Measurements from ENCODE around the gene XIRP1. TPM values are rescaled to one million over a fixed set of nuclear protein-coding genes. Genes with fewer than 3 reads are reported as not detected.

Gene XIRP1
- total RNA-seq, 2 donors from 2014 or later: 0.99 to 17.2 TPM

- Mint-ChIP-seq H3K4me3 (no peak overlapping the region), H3K9me3 (no peaks in the 10 kb centered on the region), H3K27me3 (peaks cover 20% of the 10 kb centered on the region), H3K36me3 (ENCODE audit: low read depth) (no peaks in the 10 kb centered on the region), H3K4me1 (no peaks in the 10 kb centered on the region), H3K27ac (no peak overlapping the region)
- ATAC-seq (replicated peaks): no peak
Observed at GRCh38 chr3:39203402-39203801, 11.0 kb upstream of the XIRP1 start.

- ATAC-seq (replicated peaks): no peak
- Mint-ChIP-seq H3K9me3 (no peaks in the 10 kb centered on the region), H3K4me1 (no peaks in the 10 kb centered on the region), H3K36me3 (ENCODE audit: low read depth) (no peaks in the 10 kb centered on the region), H3K27me3 (peaks cover 20% of the 10 kb centered on the region), H3K27ac (peak overlapping the region; percentile 67), H3K4me3 (no peak overlapping the region)
Observed at GRCh38 chr3:39202094-39202493, 9.7 kb upstream of the XIRP1 start.

- H3K27ac Mint-ChIP-seq: peak overlapping the region; percentile 76
- H3K4me3 Mint-ChIP-seq: no peak overlapping the region
- H3K36me3 Mint-ChIP-seq (ENCODE audit: low read depth): no peaks in the 10 kb centered on the region
- ATAC-seq (replicated peaks): peak; percentile 15
- H3K4me1 Mint-ChIP-seq: peaks cover 13% of the 10 kb centered on the region
- H3K9me3 Mint-ChIP-seq: no peaks in the 10 kb centered on the region
- peaks cover 6% of the 10 kb centered on the region for H3K27me3 Mint-ChIP-seq
Observed at GRCh38 chr3:39196671-39197356, 4.4 kb upstream of the XIRP1 start.

- peaks cover 13% of the 10 kb centered on the region for H3K4me1 Mint-ChIP-seq
- H3K27me3 Mint-ChIP-seq: no peaks in the 10 kb centered on the region
- ATAC-seq (replicated peaks): no peak
- peak overlapping the region; percentile 76 for H3K27ac Mint-ChIP-seq
- H3K4me3 Mint-ChIP-seq: no peak overlapping the region
- no peaks in the 10 kb centered on the region for H3K9me3 Mint-ChIP-seq
- no peaks in the 10 kb centered on the region for H3K36me3 Mint-ChIP-seq (ENCODE audit: low read depth)
Observed at GRCh38 chr3:39196034-39196433, 3.6 kb upstream of the XIRP1 start.

GRCh38 chr3:39193391-39193790 lies 996 bp upstream of the XIRP1 start:
- peaks cover 19% of the 10 kb centered on the region for H3K4me1 Mint-ChIP-seq
- H3K4me3 Mint-ChIP-seq: peak overlapping the region; percentile 66
- H3K36me3 Mint-ChIP-seq (ENCODE audit: low read depth): no peaks in the 10 kb centered on the region
- no peaks in the 10 kb centered on the region for H3K27me3 Mint-ChIP-seq
- no peak for ATAC-seq (replicated peaks)
- no peaks in the 10 kb centered on the region for H3K9me3 Mint-ChIP-seq
- peak overlapping the region; percentile 67 for H3K27ac Mint-ChIP-seq

GRCh38 chr3:39191773-39192172 lies 622 bp downstream of the XIRP1 start:
- H3K27me3 Mint-ChIP-seq: no peaks in the 10 kb centered on the region
- peaks cover 6% of the 10 kb centered on the region for H3K36me3 Mint-ChIP-seq (ENCODE audit: low read depth)
- H3K4me3 Mint-ChIP-seq: peak overlapping the region; percentile 66
- no peaks in the 10 kb centered on the region for H3K9me3 Mint-ChIP-seq
- peak overlapping the region; percentile 67 for H3K27ac Mint-ChIP-seq
- peaks cover 19% of the 10 kb centered on the region for H3K4me1 Mint-ChIP-seq
- no peak for ATAC-seq (replicated peaks)

GRCh38 chr3:39191111-39191510 lies 1.3 kb downstream of the XIRP1 start:
- H3K4me1 Mint-ChIP-seq: peaks cover 19% of the 10 kb centered on the region
- H3K27me3 Mint-ChIP-seq: no peaks in the 10 kb centered on the region
- no peak overlapping the region for H3K27ac Mint-ChIP-seq
- peak overlapping the region; percentile 66 for H3K4me3 Mint-ChIP-seq
- ATAC-seq (replicated peaks): no peak
- H3K9me3 Mint-ChIP-seq: no peaks in the 10 kb centered on the region
- H3K36me3 Mint-ChIP-seq (ENCODE audit: low read depth): peaks cover 6% of the 10 kb centered on the region

GRCh38 chr3:39190281-39191025 lies 1.9 kb downstream of the XIRP1 start:
- peak overlapping the region; percentile 23 for H3K27ac Mint-ChIP-seq
- no peaks in the 10 kb centered on the region for H3K9me3 Mint-ChIP-seq
- H3K36me3 Mint-ChIP-seq (ENCODE audit: low read depth): peaks cover 6% of the 10 kb centered on the region
- peaks cover 19% of the 10 kb centered on the region for H3K4me1 Mint-ChIP-seq
- ATAC-seq (replicated peaks): no peak
- H3K27me3 Mint-ChIP-seq: no peaks in the 10 kb centered on the region
- H3K4me3 Mint-ChIP-seq: peak overlapping the region; percentile 66

- H3K9me3 Mint-ChIP-seq: no peaks in the 10 kb centered on the region
- peak; percentile 51 for ATAC-seq (replicated peaks)
- peaks cover 6% of the 10 kb centered on the region for H3K36me3 Mint-ChIP-seq (ENCODE audit: low read depth)
- H3K4me3 Mint-ChIP-seq: peak overlapping the region; percentile 7
- peaks cover 19% of the 10 kb centered on the region for H3K4me1 Mint-ChIP-seq
- peak overlapping the region; percentile 23 for H3K27ac Mint-ChIP-seq
- no peaks in the 10 kb centered on the region for H3K27me3 Mint-ChIP-seq
Observed at GRCh38 chr3:39189959-39190269, 2.5 kb downstream of the XIRP1 start.

GRCh38 chr3:39189150-39189958 lies 3.0 kb downstream of the XIRP1 start:
- H3K27ac Mint-ChIP-seq: peak overlapping the region; percentile 23
- H3K27me3 Mint-ChIP-seq: no peaks in the 10 kb centered on the region
- H3K4me3 Mint-ChIP-seq: peak overlapping the region; percentile 7
- H3K36me3 Mint-ChIP-seq (ENCODE audit: low read depth): peaks cover 6% of the 10 kb centered on the region
- peaks cover 19% of the 10 kb centered on the region for H3K4me1 Mint-ChIP-seq
- no peak for ATAC-seq (replicated peaks)
- H3K9me3 Mint-ChIP-seq: no peaks in the 10 kb centered on the region

- Mint-ChIP-seq H3K9me3 (no peaks in the 10 kb centered on the region), H3K36me3 (ENCODE audit: low read depth) (peaks cover 6% of the 10 kb centered on the region), H3K4me3 (no peak overlapping the region), H3K27me3 (no peaks in the 10 kb centered on the region), H3K27ac (peak overlapping the region; percentile 62), H3K4me1 (peaks cover 19% of the 10 kb centered on the region)
- ATAC-seq (replicated peaks): no peak
Observed at GRCh38 chr3:39188271-39189149, 3.9 kb downstream of the XIRP1 start.

- no peak for ATAC-seq (replicated peaks)
Observed at GRCh38 chr3:39187372-39188155, 4.8 kb downstream of the XIRP1 start.

GRCh38 chr3:39186692-39187151 lies 5.7 kb downstream of the XIRP1 start:
- H3K4me1 Mint-ChIP-seq: peaks cover 6% of the 10 kb centered on the region
- peaks cover 6% of the 10 kb centered on the region for H3K36me3 Mint-ChIP-seq (ENCODE audit: low read depth)
- H3K9me3 Mint-ChIP-seq: no peaks in the 10 kb centered on the region
- no peak for ATAC-seq (replicated peaks)
- H3K27me3 Mint-ChIP-seq: no peaks in the 10 kb centered on the region
- no peak overlapping the region for H3K4me3 Mint-ChIP-seq
- peak overlapping the region; percentile 61 for H3K27ac Mint-ChIP-seq

More at GRCh38 chr3:39187372-39188155, 4.8 kb downstream of the XIRP1 start:
- Mint-ChIP-seq H3K36me3 (ENCODE audit: low read depth) (peaks cover 6% of the 10 kb centered on the region), H3K4me3 (no peak overlapping the region), H3K9me3 (no peaks in the 10 kb centered on the region), H3K27ac (peak overlapping the region; percentile 62), H3K27me3 (no peaks in the 10 kb centered on the region), H3K4me1 (peaks cover 13% of the 10 kb centered on the region)

Measured in activated T-helper 17 cell treated with anti-CD3 and anti-CD28 coated beads, Interleukin-2, amount 50 U/mL, for 72 hours (primary cell).